ENCODE data around the gene SND1.

Gene SND1

GRCh38 chr7:128006550-128007302, 354.7 kb downstream of the SND1 start:
- no peaks in the 10 kb centered on the region for H4K20me1 ChIP-seq (ENCODE audit: insufficient read depth, low read length)
- H3K27ac ChIP-seq (ENCODE audit: low read depth, low read length, poor library complexity, severe bottlenecking): no peak overlapping the region

DNA sequence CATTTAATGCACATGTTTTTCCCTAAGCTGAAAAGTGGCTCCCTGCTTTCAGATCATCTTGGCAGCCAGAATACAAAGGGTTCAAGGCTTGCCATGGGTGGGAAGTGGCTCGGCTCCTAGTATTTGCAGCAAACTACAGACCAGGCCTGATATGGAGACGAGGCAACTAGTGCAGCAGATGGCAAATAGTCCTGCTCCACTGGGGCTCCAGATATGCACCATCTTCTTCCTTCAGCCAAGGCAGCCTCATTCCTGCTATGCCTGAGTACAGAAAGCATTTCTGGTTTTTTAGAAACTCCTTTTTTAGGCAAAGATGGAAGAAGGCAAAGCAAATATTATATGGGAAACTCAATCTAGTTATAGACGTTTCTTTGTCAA, 355.3 kb downstream of the SND1 start:
- Histone ChIP-seq H3K27me3 (ENCODE audit: insufficient read depth, low read length) (no peaks in the 10 kb centered on the region), H3K9ac (ENCODE audit: low read length) (no peak overlapping the region), H3K4me2 (ENCODE audit: low read length) (no peak overlapping the region), H3K27ac (ENCODE audit: low read depth, low read length, poor library complexity, severe bottlenecking) (no peak overlapping the region), H3K9me2 (ENCODE audit: low read depth, low read length) (no peaks in the 10 kb centered on the region), H3K79me2 (ENCODE audit: insufficient read depth, low read length) (no peaks in the 10 kb centered on the region), H2AFZ (ENCODE audit: low read length) (no peak overlapping the region), H3K4me1 (ENCODE audit: insufficient read depth, low read length, severe bottlenecking) (peaks cover 34% of the 10 kb centered on the region), H3K9me3 (ENCODE audit: low read length) (no peaks in the 10 kb centered on the region), H4K20me1 (ENCODE audit: insufficient read depth, low read length) (no peaks in the 10 kb centered on the region), H3F3A (ENCODE audit: insufficient read depth, low read length) (no peaks in the 10 kb centered on the region), H3K4me3 (ENCODE audit: low read depth, low read length, poor library complexity, severe bottlenecking) (no peak overlapping the region), H3K36me3 (ENCODE audit: insufficient read depth, low read length) (peaks cover 3% of the 10 kb centered on the region; the same call in 1 of the 2 replicates)
- TF ChIP-seq CTCF (IDR thresholded peaks at IDR 0.05; ENCODE audit: low read length) (no peak), EZH2 (IDR thresholded peaks at IDR 0.05; ENCODE audit: borderline replicate concordance, low read length) (no peak)

More at GRCh38 chr7:128006550-128007302, 354.7 kb downstream of the SND1 start:
- Histone ChIP-seq H3F3A (ENCODE audit: insufficient read depth, low read length) (no peaks in the 10 kb centered on the region), H2AFZ (ENCODE audit: low read length) (no peak overlapping the region), H3K27me3 (ENCODE audit: insufficient read depth, low read length) (no peaks in the 10 kb centered on the region), H3K36me3 (ENCODE audit: insufficient read depth, low read length) (no peaks in the 10 kb centered on the region; the same call in 1 of the 2 replicates), H3K4me1 (ENCODE audit: insufficient read depth, low read length, severe bottlenecking) (peaks cover 38% of the 10 kb centered on the region), H3K4me3 (ENCODE audit: low read depth, low read length, poor library complexity, severe bottlenecking) (no peak overlapping the region), H3K9me2 (ENCODE audit: low read depth, low read length) (no peaks in the 10 kb centered on the region), H3K79me2 (ENCODE audit: insufficient read depth, low read length) (no peaks in the 10 kb centered on the region), H3K4me2 (ENCODE audit: low read length) (no peak overlapping the region), H3K9me3 (ENCODE audit: low read length) (no peaks in the 10 kb centered on the region), H3K9ac (ENCODE audit: low read length) (no peak overlapping the region)
- TF ChIP-seq EZH2 (IDR thresholded peaks at IDR 0.05; ENCODE audit: borderline replicate concordance, low read length) (no peak), CTCF (IDR thresholded peaks at IDR 0.05; ENCODE audit: low read length) (no peak)

DNA sequence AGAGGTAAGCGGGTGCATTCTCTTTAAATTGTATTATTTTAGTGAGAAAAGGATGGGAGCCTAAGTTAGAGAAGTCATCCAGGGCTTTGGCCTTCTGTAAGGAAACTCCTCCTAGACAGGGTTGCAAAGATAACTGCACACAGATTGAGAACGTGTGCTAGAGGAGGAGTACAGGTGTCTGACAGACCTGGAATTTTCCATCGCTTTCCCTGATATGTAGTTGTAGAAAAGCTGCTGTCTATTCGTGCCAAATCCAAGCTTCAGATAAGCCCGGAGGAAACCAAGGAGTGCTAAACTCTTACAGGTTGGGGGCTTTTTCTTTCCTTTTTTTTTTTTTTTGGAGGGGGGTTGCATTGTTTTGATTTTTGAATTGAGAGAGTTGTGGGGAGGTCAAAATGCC, 356.1 kb downstream of the SND1 start:
- TF ChIP-seq EZH2 (IDR thresholded peaks at IDR 0.05; ENCODE audit: borderline replicate concordance, low read length): no peak
- TF ChIP-seq CTCF (IDR thresholded peaks at IDR 0.05; ENCODE audit: low read length): no peak
- Histone ChIP-seq H3K36me3 (ENCODE audit: insufficient read depth, low read length) (peaks cover 7% of the 10 kb centered on the region; the same call in 1 of the 2 replicates), H3K27ac (ENCODE audit: low read depth, low read length, poor library complexity, severe bottlenecking) (no peak overlapping the region), H3K9me3 (ENCODE audit: low read length) (no peaks in the 10 kb centered on the region), H2AFZ (ENCODE audit: low read length) (no peak overlapping the region), H3K4me2 (ENCODE audit: low read length) (no peak overlapping the region), H3K4me1 (ENCODE audit: insufficient read depth, low read length, severe bottlenecking) (peaks cover 25% of the 10 kb centered on the region), H3K9ac (ENCODE audit: low read length) (no peak overlapping the region), H3K79me2 (ENCODE audit: insufficient read depth, low read length) (no peaks in the 10 kb centered on the region), H4K20me1 (ENCODE audit: insufficient read depth, low read length) (no peaks in the 10 kb centered on the region), H3K4me3 (ENCODE audit: low read depth, low read length, poor library complexity, severe bottlenecking) (no peak overlapping the region), H3K9me2 (ENCODE audit: low read depth, low read length) (no peaks in the 10 kb centered on the region), H3F3A (ENCODE audit: insufficient read depth, low read length) (no peaks in the 10 kb centered on the region), H3K27me3 (ENCODE audit: insufficient read depth, low read length) (no peaks in the 10 kb centered on the region)

All from OCI-LY1 (cell line).